HG03045 (cell line): ENCODE results near the gene NUBP1.

ENCODE experiments used
- ATAC-seq: cut with Tn5 transposase; IDR thresholded peaks from one replicate; pipeline ENCODE4 v1.9.1; 2021; ENCODE audit warnings: mild to moderate bottlenecking, moderate library complexity; ENCODE audit not compliant: unreplicated experiment

NUBP1 gene

DNA sequence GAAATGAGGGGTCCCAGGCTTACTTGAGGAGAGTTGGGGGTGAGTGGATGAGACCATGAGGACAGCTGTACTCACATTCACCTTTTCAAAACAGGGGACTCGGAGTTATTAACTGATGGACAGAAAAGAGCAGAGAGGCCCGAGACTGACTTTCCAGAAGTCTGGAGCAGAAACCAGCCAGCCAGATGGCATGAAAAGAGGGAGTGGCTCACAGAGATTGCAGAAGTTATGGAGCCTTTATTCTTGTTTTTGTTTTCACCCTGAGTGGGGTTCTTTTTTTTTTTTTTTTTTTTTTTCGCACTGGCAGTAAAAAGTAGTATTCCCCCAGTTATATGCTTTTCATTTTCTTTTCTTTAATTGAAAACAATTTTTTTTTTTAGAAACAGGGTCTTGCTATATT lies 56.1 kb downstream of the NUBP1 start:
- ATAC-seq = no peak

DNA sequence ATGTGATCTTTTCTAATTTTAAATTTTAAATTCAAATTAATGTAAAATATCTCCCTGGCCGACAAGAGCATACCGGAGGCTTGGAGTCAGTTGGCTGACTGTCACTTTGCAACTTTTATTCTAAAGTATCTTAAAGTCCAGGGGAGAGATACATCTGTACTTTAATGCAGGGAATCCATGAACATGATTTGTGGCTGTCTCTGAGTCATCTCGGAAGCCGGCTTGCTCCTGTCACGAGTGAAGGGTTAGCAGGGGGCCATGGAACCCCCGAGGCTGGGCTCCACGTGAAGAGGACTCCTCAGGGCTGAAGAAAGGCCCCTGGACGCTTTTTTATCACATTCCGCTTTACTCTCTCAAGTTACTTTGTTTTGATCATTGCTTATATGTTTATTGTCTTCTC lies 61.7 kb downstream of the NUBP1 start:
- ATAC-seq = no peak

DNA sequence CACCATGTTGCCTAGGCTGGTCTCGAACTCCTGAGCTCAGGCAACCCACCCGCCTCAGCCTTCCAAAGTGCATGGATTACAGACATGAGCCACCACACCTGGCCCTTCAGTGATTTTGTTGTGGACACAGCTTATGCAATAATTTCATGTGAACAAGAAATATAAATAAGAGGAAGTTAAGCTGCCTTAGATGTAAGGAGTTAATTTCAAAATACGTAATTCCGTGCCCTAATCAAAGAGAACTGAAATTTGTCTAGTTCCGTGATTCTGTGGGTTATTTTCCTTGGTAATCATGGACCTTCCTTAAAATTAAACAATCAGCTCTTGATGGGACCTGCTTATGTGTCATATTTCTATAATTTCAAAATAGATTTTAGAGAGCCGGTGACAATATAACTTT lies 63.1 kb downstream of the NUBP1 start:
- no peak for ATAC-seq

DNA sequence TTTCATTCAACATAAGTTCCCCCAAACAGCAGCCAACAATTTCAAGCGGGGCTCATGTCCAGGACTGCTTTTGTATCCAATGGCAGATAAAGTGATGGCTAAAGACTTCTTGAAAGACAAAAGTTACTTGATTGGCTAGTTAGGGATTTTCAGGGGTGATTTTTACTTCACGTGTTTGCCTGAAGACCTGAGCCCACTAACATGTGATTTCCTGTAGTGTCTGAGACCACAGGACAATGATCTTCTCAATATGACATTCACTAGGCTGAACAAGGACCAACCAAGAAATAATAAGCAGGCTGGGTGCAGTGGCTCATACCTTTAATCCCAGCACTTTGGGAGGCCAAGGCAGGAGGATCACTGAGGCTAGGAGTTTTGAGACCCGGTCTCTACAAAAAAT lies 64.6 kb downstream of the NUBP1 start:
- no peak for ATAC-seq

DNA sequence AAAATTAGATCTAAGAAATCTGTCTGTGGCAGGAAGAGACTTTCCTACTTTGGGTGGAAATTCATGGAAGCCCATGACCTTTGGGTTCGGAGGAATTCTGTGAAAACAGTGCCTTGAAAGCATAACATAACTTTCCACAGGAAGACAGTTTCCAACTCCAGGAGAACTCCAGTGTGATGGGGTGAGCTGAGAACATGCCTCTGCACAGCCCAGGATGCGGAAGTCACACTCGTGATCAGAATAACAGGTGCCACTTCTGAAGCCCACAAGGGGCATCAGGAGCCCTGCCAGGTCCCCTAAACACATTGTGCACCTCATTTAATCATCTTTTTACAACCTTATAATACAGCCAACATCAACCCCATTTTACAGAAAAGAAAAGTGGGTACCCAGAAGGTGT lies 65.2 kb downstream of the NUBP1 start:
- ATAC-seq = no peak

DNA sequence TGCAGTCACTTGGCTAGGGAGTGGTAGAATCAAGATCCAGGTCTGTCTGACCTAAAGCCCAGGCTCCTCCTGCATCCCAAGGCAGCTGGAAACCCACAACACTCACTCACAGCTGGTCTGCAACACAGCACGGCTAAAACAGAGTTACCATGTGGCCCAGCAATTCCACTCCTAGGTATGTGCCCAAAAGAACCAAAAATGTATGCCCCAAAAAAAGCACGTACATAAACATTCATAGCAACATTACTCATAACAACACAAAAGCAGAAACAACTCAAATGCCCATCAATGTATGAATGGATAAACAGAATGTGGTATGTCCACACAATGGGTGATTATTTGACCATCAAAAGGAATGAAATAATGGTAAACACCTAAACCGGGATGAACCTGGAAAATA lies 66.1 kb downstream of the NUBP1 start:
- ATAC-seq = no peak

DNA sequence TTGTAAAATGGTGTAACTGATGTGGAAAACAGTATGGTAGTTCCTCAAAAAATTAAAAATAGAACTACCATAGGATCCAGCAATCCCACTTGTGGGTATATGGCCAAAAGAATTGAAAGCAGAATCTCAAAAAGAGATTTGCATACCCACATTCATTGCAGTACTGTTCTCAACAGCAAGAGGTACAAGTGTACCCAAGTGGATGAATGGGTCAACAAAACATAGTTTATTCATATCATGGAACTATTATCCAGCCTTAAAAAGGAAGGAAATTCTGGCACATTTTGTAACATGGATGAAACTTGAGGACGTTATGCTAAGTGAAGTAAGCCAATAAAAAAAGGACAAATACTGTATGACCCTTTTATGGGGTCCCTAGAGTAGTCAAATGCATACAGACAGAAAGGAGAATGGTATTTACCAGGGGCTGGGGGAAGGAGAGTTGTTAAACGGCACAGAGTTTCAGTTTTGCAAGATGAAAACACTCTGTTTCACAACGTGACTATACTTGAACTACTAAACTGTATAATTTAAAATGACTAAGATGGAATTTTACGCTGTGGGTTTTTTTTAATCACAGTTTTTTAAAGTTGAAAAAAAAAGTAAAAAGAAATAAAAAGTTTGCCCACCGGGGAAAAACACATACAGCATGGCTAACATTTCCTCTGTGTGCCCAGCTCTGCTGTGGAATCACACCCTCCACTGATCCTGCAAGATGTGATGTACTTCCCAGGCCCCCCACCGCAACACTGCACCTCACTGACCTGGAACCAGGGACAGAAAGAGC lies 68.9 kb downstream of the NUBP1 start:
- ATAC-seq = peak; percentile 47

DNA sequence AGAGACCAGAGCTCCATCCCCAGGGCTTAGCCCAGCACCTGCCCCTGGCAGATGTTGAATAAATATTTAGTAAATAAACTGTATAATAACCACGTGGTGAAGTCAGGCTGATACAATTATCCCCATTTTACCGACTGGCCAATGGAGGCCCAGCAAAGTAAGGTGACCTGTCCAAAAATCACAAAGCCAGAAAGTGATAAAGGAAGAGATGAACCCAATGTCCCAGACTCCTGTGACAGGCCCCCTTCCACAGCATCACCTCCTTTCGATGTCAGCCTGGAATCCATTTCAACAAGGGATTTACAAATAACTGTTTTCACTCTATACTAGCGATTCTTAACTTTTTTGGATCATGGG lies 69.4 kb downstream of the NUBP1 start:
- no peak for ATAC-seq

DNA sequence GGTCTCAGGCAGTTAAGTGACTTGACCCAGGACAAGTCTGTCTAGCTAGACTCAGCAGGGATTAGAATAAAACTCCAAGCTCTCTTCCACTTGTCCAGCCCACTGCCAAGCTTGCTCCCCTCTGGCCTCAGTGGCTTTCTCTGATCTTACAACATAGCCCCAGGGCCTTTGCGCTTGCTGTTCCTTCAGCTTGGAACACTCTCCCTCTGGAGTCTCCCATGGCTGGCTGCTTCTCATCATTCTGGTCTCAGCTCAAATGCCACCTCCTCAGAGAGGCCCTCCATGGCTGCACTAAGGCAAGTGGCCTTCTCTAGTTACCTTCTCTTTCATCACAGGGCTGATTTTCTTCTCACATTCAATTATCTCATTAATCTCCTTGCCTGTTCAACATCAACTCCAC lies 73.9 kb downstream of the NUBP1 start:
- no peak for ATAC-seq

DNA sequence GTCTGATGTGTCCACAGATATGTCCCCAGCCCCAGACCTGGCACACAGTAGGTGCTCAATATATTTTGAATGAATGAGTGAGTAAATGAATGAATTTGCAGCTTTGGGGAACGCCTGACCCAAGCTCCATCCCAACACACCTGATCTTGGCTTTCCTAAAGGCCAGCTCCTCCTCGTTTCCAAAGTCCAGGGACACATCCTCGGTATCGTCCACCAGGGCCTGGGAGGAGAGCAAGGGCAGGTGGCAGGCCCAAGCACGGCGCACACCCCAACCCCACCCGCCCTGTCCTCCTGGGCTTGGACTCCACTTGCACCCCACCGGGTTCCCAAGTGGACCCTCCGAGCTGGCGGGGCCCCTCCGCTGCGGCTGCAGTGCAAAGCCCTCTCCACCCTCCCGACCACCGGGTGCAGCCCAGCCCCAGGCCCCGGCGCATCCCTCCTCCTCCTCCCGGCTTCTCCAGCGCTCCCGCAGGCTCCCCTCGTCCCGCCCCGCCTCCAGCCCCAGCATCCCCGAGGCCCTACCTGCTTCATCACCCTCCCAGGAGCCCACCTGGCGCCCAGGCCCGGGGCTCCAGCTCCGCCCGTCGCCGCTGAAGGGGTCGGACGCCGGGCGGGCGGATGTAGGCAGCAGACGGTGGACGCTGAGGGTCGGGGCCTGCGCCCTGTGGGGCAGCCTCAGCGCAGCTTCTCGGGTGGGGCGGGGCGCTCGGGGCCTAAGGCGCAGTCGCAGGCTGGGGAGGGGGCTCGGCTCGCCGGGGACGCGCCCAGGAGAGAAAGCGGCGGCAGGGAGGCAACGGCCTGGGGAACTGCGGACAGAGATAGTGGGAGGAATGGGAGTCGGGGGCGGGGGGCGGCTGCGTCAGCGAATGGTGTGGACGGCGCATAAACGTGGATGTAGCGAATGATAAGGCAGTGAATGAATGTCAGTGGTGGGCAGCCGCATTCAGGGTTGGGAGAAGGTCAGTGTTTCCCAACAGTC lies 74.6 kb downstream of the NUBP1 start, which contains the start of gene TVP23A:
Gene TVP23A, minus strand, starts transcription at position 832 of the 979 bp plus-strand sequence. Its CDS starts 301 bp downstream, at position 531.
- no peak for ATAC-seq
